CD4-positive, alpha-beta T cell treated with Interleukin-4 for 4 hours (primary cell): Measurements from ENCODE around the gene COL4A1.

Experiments
- DNase-seq: peaks from one replicate; pipeline ENCODE4 v3.0.0-alpha.2; 2020

Gene COL4A1

GRCh38 chr13:110156301-110157049 is 150.5 kb downstream of the COL4A1 start:
- no peak for DNase-seq

- no peak for DNase-seq
These were observed 151.9 kb downstream of the COL4A1 start for GRCh38 chr13:110155072-110155471.

GRCh38 chr13:110154410-110154933 is 152.5 kb downstream of the COL4A1 start:
- no peak for DNase-seq

GRCh38 chr13:110152351-110152750 is 154.6 kb downstream of the COL4A1 start:
- DNase-seq, result no peak

- no peak for DNase-seq
These were observed 155.5 kb downstream of the COL4A1 start for GRCh38 chr13:110151462-110151861.

GRCh38 chr13:110150384-110151101 is 156.4 kb downstream of the COL4A1 start:
- no peak for DNase-seq

GRCh38 chr13:110149036-110149435 is 157.9 kb downstream of the COL4A1 start:
- no peak for DNase-seq

GRCh38 chr13:110140099-110140498 is 166.9 kb downstream of the COL4A1 start:
- DNase-seq, result no peak

GRCh38 chr13:110138700-110139036 is 168.3 kb downstream of the COL4A1 start:
- DNase-seq, result no peak

- DNase-seq, result peak; percentile 37
These were observed 168.8 kb downstream of the COL4A1 start for GRCh38 chr13:110138010-110138699.

- DNase-seq, result no peak
These were observed 169.3 kb downstream of the COL4A1 start for GRCh38 chr13:110137680-110138009.

- DNase-seq, result no peak
These were observed 170.0 kb downstream of the COL4A1 start for GRCh38 chr13:110136660-110137585.

GRCh38 chr13:110135977-110136597 is 170.9 kb downstream of the COL4A1 start:
- DNase-seq, result no peak

- DNase-seq, result no peak
These were observed 172.2 kb downstream of the COL4A1 start for GRCh38 chr13:110134801-110135200.

GRCh38 chr13:110133425-110134235 is 173.3 kb downstream of the COL4A1 start:
- DNase-seq, result no peak

GRCh38 chr13:110132225-110132982 is 174.6 kb downstream of the COL4A1 start:
- no peak for DNase-seq

- no peak for DNase-seq
These were observed 175.5 kb downstream of the COL4A1 start for GRCh38 chr13:110131424-110131823.

GRCh38 chr13:110130431-110130830 is 176.5 kb downstream of the COL4A1 start:
- no peak for DNase-seq

GRCh38 chr13:110129539-110130186 is 177.3 kb downstream of the COL4A1 start:
- no peak for DNase-seq

- DNase-seq, result no peak
These were observed 177.9 kb downstream of the COL4A1 start for GRCh38 chr13:110129076-110129475.
